Dermis blood vessel endothelial cell (primary cell): ENCODE results near the gene CLIC6. TPM values are rescaled to one million over a fixed set of nuclear protein-coding genes. Genes with fewer than 3 reads are reported as not detected.

Experiments
- total RNA-seq: library from RNA; depleted of rRNA; stranded (reverse); fragments of >200 nt; gene quantifications from 2 replicates; pipeline ENCODE4 v1.2.3, GENCODE V29; 2014

Gene CLIC6
- total RNA-seq, 1 donor from 2014 or later: not detected

Other genes starting within 250 kb of the CLIC6 start
- not detected in 2 replicates for gene SMIM34, start 245.0 kb upstream of the CLIC6 start, total RNA-seq
- under 0.01 and 0.14 TPM in 2 replicates for gene KCNE1, start 156.8 kb upstream of the CLIC6 start, total RNA-seq
- 31.8 and 45.9 TPM in 2 replicates for gene RCAN1, start 53.9 kb upstream of the CLIC6 start, total RNA-seq